Measurements from ENCODE around the gene PLIN1. TPM values are rescaled to one million over a fixed set of nuclear protein-coding genes. Genes with fewer than 3 reads are reported as not detected.

The PLIN1 gene
- total and polyA plus RNA-seq, 2 of the 4 experiments (the other 2 are of a cell fraction): under 0.01 to 0.07 TPM

DNA sequence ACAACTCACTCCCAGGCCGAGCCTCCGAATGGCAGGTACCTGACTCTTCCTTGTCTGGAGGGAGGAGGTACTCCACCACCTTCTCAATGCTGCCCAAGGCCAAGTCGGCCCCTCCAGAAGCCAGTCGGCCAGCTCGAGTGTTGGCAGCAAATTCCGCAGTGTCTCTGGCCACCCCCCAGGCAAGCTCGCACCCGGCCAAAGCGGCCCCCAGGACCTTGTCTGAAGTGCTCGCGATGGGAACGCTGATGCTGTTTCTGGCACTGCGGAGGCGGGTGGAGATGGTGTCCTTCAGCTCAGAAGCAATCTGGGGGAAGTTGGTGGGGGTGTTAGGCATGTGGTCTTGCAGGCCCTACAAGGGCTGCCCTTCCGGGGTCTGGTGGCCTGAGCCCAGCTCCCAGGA lies 9.2 kb downstream of the PLIN1 start:
- Histone ChIP-seq H3K4me2 (ENCODE audit: low read depth, low read length) (no peak overlapping the region), H3K4me3 (ENCODE audit: insufficient read depth, low read depth, low read length) (no peak overlapping the region), H4K91ac (ENCODE audit: insufficient read depth, low read depth, low read length) (no peak overlapping the region), H2AK9ac (replicated peaks; ENCODE audit: low read depth, low read length, poor library complexity) (no peak overlapping the region), H2BK5ac (ENCODE audit: low read depth, low read length, poor library complexity, severe bottlenecking) (no peak overlapping the region), H2AFZ (replicated peaks; ENCODE audit: low read length, poor library complexity) (no peak overlapping the region), H3K9me1 (ENCODE audit: insufficient read depth, low read length) (peaks cover 3% of the 10 kb centered on the region; the same call in 1 of the 2 replicates), H3K79me1 (ENCODE audit: low read depth in 1 of 2, low read length in 2 of 2) (no peaks in the 10 kb centered on the region), H3K36me3 (ENCODE audit: control insufficient read depth, insufficient read depth, low read length) (no peaks in the 10 kb centered on the region), H3K27me3 (ENCODE audit: control insufficient read depth, insufficient read depth, low read length) (no peaks in the 10 kb centered on the region), H3K9me3 (ENCODE audit: control insufficient read depth, insufficient read depth, low read length) (no peaks in the 10 kb centered on the region), H3K56ac (ENCODE audit: extremely low read depth, insufficient read depth, low read length) (no peak overlapping the region), H3K14ac (replicated peaks; ENCODE audit: low read depth, low read length) (no peak overlapping the region), H3K9ac (ENCODE audit: low read depth, low read length) (no peak overlapping the region), H2BK20ac (ENCODE audit: low read depth, low read length) (no peak overlapping the region), H3K18ac (ENCODE audit: low read depth, low read length) (no peak overlapping the region), H2BK120ac (ENCODE audit: low read depth, low read length) (no peak overlapping the region), H4K8ac (ENCODE audit: low read depth in 2 of 2, low read length in 2 of 2) (no peak overlapping the region), H3K4ac (ENCODE audit: low read depth, low read length) (no peak overlapping the region), H3K27ac (ENCODE audit: insufficient read depth, low read length) (no peak overlapping the region), H2BK15ac (ENCODE audit: low read depth, low read length) (no peak overlapping the region), H3K23ac (ENCODE audit: low read depth, low read length) (no peak overlapping the region), H4K20me1 (ENCODE audit: insufficient read depth, low read length) (no peaks in the 10 kb centered on the region), H2AK5ac (ENCODE audit: low read depth, low read length) (no peak overlapping the region), H4K5ac (ENCODE audit: low read depth, low read length) (no peak overlapping the region), H3K4me1 (ENCODE audit: control insufficient read depth, insufficient read depth, low read length) (peaks cover 2% of the 10 kb centered on the region)
- POLR2A ChIA-PET (ENCODE audit: unreplicated experiment): no interaction called here
- dilution Hi-C loops (cut with HindIII; ENCODE audit: low sequenced_read_pairs, unreplicated experiment): no loop called here
- in situ Hi-C loops (cut with MboI; ENCODE audit: low sequenced_read_pairs): no loop called here
- WGBS, 2 experiments (ENCODE audit: extremely low coverage in 2 of 2, insufficient read length in 1 of 2): 93% methylated on average over 10 of the region's 15 CpGs; no CpG with 5 or more reads in 1 of the 2 experiments
- intact Hi-C loops (cut with micrococcal nuclease): no loop called here
- TF ChIP-seq RCOR1 (IDR thresholded peaks at IDR 0.05; ENCODE audit: insufficient replicate concordance, low read length) (no peak), MAFK (IDR thresholded peaks at IDR 0.05; ENCODE audit: low read depth, low read length) (no peak), RFX5 (IDR thresholded peaks at IDR 0.05; ENCODE audit: low read depth, low read length) (no peak), BHLHE40 (IDR thresholded peaks at IDR 0.05; ENCODE audit: low read depth, low read length) (no peak), CEBPB (IDR thresholded peaks at IDR 0.05; ENCODE audit: low read depth, low read length) (no peak), SMC3 (IDR thresholded peaks at IDR 0.05; ENCODE audit: low read depth, low read length) (no peak), POLR2A (IDR thresholded peaks at IDR 0.05; ENCODE audit: low read depth, low read length) (no peak), CHD1 (IDR thresholded peaks at IDR 0.05; ENCODE audit: low read depth, low read length) (no peak), RAD21 (IDR thresholded peaks at IDR 0.05; ENCODE audit: low read length) (no peak), NFE2L2 (IDR thresholded peaks at IDR 0.05; ENCODE audit: low read depth, low read length) (no peak), MXI1 (IDR thresholded peaks at IDR 0.05; ENCODE audit: borderline replicate concordance, low read depth, low read length) (no peak), ELK1 (IDR thresholded peaks at IDR 0.05; ENCODE audit: borderline replicate concordance, low read depth, low read length) (no peak), MAZ (IDR thresholded peaks at IDR 0.05; ENCODE audit: borderline replicate concordance, low read depth, low read length) (no peak), FOS (IDR thresholded peaks at IDR 0.05; ENCODE audit: low read depth, low read length) (no peak)
- TF ChIP-seq, protein P1, sequence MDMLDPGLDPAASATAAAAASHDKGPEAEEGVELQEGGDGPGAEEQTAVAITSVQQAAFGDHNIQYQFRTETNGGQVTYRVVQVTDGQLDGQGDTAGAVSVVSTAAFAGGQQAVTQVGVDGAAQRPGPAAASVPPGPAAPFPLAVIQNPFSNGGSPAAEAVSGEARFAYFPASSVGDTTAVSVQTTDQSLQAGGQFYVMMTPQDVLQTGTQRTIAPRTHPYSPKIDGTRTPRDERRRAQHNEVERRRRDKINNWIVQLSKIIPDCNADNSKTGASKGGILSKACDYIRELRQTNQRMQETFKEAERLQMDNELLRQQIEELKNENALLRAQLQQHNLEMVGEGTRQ (IDR thresholded peaks at IDR 0.05; ENCODE audit: low read depth, low read length): no peak
- ATAC-seq (ENCODE audit: low read depth): no peak
- no peak for DNase-seq
- BruUV-seq (replicated peaks): no TSS peak
- CTCF ChIA-PET: no interaction called here

All from IMR-90 (cell line).